Epithelial cell of esophagus (primary cell): ENCODE data around the gene SIL1.

Experiments
- DNase-seq: peaks from one replicate; pipeline ENCODE4 v3.0.0; 2010; ENCODE audit warnings: low read depth
- H3K4me3 ChIP-seq: 2 replicates; pipeline ENCODE4 v1.5.1; 2011; ENCODE audit warnings: mild to moderate bottlenecking, low read length, control low read depth
- CTCF ChIP-seq: IDR thresholded peaks from 2 replicates; pipeline ENCODE4 v1.5.1; 2011; ENCODE audit warnings: low read depth, mild to moderate bottlenecking, low read length, control low read depth, inconsistent platforms; ENCODE audit not compliant: insufficient read depth; ENCODE audit errors: missing control alignments

Gene SIL1

DNA sequence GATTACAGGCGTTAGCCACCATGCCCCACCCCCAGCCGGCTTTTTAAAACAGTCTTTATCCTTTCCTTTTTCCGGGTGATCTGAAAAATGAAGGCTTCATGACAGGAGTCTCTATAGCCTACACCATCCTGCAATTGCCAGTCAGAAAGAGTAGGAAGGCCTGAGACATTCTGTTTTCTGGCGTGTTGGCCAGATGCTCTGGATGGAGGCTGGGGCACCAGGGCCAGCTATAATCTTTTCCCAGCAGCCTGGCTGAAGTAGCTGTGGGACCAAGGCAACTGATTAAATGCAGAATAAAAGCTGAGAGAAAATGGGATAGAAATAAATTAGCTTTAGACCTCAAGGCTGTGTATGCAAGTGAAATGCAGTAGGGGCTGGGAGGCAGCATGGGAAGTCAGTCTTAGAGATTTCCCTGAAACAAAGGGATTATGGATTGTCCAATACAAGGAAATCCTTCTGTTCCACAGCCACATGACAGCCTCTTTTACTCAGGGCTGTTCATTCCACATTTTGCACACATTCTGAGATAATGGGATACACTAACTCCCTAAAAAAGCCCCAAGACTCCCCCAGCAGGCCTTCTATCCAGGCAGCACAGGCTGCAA lies 207.1 kb downstream of the SIL1 start:
- H3K4me3 ChIP-seq = no peak overlapping the region
- DNase-seq = no peak
- no peak for TF ChIP-seq CTCF

GRCh38 chr5:138989720-138990119 lies 208.4 kb downstream of the SIL1 start:
- no peak overlapping the region for H3K4me3 ChIP-seq
- TF ChIP-seq CTCF = no peak
- no peak for DNase-seq

- DNase-seq = no peak
- no peak overlapping the region for H3K4me3 ChIP-seq
- no peak for TF ChIP-seq CTCF
Measured at GRCh38 chr5:138986186-138986800, 211.9 kb downstream of the SIL1 start.

DNA sequence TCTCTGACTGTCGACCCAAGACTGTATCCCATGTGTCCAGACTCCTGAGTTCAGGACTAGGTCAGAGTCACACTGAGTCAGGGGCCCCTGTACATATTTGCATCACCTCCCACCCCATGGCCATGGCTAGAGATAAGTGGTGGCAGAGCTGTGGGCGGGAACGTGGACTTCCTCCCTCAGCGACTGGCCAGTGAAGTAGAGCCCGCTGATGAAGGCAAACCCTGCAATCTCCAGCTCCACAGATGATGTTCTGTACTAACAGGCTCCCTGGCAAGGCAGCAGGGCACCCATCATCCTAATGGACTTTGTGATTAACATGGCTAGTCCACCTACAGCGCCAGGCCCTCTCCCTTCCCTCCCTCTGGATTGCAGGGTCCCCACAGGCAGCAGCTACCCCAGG lies 212.5 kb downstream of the SIL1 start:
- no peak for DNase-seq
- H3K4me3 ChIP-seq = no peak overlapping the region
- no peak for TF ChIP-seq CTCF

DNA sequence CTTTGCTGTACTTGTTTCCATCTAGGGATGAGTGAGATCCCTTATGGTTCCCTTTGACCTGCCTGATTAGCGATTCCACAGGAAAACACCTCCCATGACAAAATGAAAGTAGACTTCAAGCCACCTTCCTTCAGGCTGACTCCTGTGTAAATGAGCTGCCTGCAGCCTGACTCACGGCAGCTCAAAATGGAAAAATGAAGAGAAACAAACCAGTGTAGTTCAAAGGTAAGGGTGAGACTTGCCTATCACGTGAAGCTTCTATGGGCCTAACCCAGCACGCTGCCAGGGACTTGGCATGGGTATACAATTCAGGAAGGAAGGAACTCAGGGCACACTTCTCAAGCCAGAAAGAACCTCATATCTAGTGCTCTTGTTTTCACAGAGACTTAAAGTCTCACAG lies 212.9 kb downstream of the SIL1 start:
- TF ChIP-seq CTCF = no peak
- DNase-seq = peak; percentile 9

DNA sequence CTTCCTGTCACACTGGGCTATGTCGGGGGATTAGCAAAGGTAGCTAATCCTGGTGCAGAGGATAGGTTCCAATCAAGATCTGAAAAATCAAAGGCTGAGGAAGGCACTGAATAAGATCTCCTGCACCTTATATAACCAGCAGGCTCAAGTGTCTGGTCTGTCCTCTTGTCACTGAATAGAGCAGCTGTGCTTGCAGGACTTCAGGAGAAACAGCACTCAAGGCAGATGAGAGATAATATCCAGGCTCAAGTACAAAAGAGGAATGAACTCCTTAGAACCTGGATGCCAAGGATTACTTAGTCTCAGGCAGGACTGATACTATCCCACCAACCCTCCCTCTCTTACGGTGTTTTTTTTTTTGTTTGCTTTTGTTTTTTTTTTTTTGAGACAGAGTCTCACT lies 214.2 kb downstream of the SIL1 start:
- no peak for DNase-seq
- H3K4me3 ChIP-seq = no peak overlapping the region
- TF ChIP-seq CTCF = no peak

More for the DNA sequence above, 212.9 kb downstream of the SIL1 start:
- no peak overlapping the region for H3K4me3 ChIP-seq

- DNase-seq = no peak
Measured at GRCh38 chr5:138981586-138981985, 216.6 kb downstream of the SIL1 start.

More at GRCh38 chr5:138981586-138981985, 216.6 kb downstream of the SIL1 start:
- no peak overlapping the region for H3K4me3 ChIP-seq
- TF ChIP-seq CTCF = no peak
